ENCODE results near the gene FNIP1.
"Not testable (repeated sequence)": the region's sequence is repeated elsewhere in the genome, so short reads cannot be mapped to it uniquely, and the experiment has no call there.

The FNIP1 gene

DNA sequence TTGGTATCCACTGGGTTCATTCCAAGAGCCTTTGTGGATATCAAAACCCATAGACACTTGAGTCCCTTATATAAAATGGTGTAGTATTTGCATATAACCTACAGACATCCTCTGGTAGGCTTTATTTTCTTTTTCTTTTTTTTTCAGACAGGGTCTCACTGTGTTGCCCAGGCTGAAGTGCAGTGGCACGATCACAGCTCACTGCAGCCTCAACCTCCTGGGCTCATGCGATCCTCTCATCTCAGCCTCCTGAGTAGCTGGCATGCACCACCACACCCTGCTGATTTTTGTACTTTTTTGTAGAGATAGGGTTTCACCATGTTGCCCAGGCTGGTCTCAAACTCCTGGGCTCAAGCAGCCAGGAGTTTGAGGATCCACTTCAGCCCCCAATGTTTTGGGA lies 175.7 kb downstream of the FNIP1 start:
- not testable (repeated sequence) for H3K4me3 ChIP-seq (ENCODE audit: low read length); H3K27me3 ChIP-seq (ENCODE audit: control insufficient read depth, insufficient read depth, low read length); H3K4me1 ChIP-seq (ENCODE audit: control insufficient read depth, insufficient read depth, low read length); H3K27ac ChIP-seq (ENCODE audit: low read depth, low read length); H3K36me3 ChIP-seq (ENCODE audit: control insufficient read depth, insufficient read depth, low read length); H3K9ac ChIP-seq (ENCODE audit: low read length)

DNA sequence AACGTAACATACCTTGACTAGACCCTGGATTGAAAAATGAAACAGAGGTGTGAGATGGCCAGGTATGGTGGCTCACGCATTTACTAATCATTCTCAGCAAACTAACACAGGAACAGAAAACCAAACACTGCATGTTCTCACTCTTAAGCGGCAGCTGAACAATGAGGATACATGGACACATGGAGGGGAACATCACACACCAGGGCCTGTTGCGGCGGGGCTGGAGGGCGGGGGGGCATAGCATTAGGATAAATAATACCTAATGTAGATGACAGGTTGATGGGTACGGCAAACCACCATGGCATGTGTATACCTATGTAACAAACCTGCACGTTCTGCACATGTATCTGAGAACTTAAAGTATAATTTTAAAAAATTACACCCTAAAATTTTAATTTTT lies 177.7 kb downstream of the FNIP1 start:
- Histone ChIP-seq H3K27ac (ENCODE audit: low read depth, low read length) (no peak overlapping the region), H3K4me3 (ENCODE audit: low read length) (no peak overlapping the region), H3K36me3 (ENCODE audit: control insufficient read depth, insufficient read depth, low read length) (no peaks in the 10 kb centered on the region), H3K9ac (ENCODE audit: low read length) (no peak overlapping the region), H3K4me1 (ENCODE audit: control insufficient read depth, insufficient read depth, low read length) (no peaks in the 10 kb centered on the region), H3K27me3 (ENCODE audit: control insufficient read depth, insufficient read depth, low read length) (no peaks in the 10 kb centered on the region)

DNA sequence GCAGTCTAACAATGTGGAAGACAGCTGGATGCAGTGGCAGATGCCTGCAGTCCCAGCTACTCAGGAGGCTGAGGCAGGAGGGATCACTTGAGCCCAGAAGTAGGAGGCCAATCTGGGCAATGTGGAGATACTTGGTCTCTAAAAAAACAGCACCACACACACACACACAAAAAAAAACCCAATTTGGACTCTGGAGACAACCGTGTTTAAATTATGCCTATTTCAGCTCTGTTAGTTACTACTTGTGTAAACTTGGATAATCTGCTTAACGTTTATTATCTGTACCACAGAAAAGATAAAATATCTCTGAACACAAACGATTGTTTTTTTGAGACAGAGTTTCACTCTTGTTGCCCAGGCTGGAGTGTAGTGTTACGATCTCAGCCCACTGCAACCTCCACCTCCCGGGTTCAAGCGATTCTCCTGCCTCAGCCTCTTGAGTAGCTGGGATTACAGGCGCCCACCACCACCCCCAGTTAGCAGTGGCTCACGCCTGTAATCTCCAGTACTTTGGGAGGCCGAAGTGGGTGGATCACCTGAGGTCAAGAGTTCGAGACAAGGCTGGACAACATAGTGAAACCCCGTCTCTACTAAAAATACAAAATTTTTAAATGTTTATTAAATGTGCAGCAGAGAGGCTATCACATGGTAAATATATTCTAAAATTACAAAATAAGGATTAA lies 179.5 kb downstream of the FNIP1 start:
- Histone ChIP-seq H3K4me1 (ENCODE audit: control insufficient read depth, insufficient read depth, low read length) (no peaks in the 10 kb centered on the region), H3K9ac (ENCODE audit: low read length) (no peak overlapping the region), H3K36me3 (ENCODE audit: control insufficient read depth, insufficient read depth, low read length) (no peaks in the 10 kb centered on the region), H3K4me3 (ENCODE audit: low read length) (no peak overlapping the region), H3K27ac (ENCODE audit: low read depth, low read length) (no peak overlapping the region), H3K27me3 (ENCODE audit: control insufficient read depth, insufficient read depth, low read length) (no peaks in the 10 kb centered on the region)

DNA sequence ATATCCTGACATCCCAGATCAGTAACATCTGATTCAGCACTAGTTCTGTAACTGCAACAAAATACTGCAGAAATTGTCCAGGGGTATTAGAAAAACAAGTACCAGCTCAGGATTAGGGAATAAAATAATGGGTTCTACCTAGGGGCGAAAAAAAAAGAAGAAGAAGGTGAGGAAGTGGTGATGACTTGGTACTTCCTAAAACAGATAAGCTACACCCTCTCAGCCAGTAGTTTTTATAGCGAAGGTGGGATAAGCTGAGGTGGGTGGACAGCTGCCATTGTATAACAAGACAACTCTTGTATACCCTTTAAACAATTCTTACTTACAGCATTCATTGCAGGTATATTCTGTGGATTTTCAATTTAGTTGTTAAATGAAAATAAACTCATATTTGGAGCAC lies 180.9 kb downstream of the FNIP1 start:
- H3K36me3 ChIP-seq (ENCODE audit: control insufficient read depth, insufficient read depth, low read length): no peaks in the 10 kb centered on the region
- H3K4me1 ChIP-seq (ENCODE audit: control insufficient read depth, insufficient read depth, low read length): no peaks in the 10 kb centered on the region
- H3K9ac ChIP-seq (ENCODE audit: low read length): no peak overlapping the region
- H3K4me3 ChIP-seq (ENCODE audit: low read length): no peak overlapping the region
- H3K27me3 ChIP-seq (ENCODE audit: control insufficient read depth, insufficient read depth, low read length): no peaks in the 10 kb centered on the region
- H3K27ac ChIP-seq (ENCODE audit: low read depth, low read length): no peak overlapping the region

DNA sequence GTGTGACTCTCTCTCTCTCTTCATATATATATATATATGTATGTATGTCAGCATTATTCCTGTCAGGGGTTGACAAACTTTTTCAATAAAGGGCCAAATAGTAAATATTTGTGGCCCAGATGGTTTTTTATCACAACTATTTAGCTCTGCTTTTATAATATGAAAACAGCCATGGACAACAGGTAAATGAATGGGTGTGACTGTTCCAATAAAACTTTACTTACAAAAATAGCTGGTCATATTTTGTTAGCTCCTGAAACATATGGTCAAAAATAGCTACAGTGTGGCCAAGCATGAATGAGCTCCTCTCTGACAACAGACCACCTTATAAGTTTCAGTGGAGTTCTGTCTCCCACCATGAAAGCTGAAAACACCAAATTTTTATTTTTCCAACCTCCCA lies 183.4 kb downstream of the FNIP1 start:
- H3K27ac ChIP-seq (ENCODE audit: low read depth, low read length): no peak overlapping the region
- H3K27me3 ChIP-seq (ENCODE audit: control insufficient read depth, insufficient read depth, low read length): no peaks in the 10 kb centered on the region
- H3K36me3 ChIP-seq (ENCODE audit: control insufficient read depth, insufficient read depth, low read length): no peaks in the 10 kb centered on the region
- no peak overlapping the region for H3K9ac ChIP-seq (ENCODE audit: low read length)
- no peak overlapping the region for H3K4me3 ChIP-seq (ENCODE audit: low read length)
- H3K4me1 ChIP-seq (ENCODE audit: control insufficient read depth, insufficient read depth, low read length): peaks cover 7% of the 10 kb centered on the region

- Histone ChIP-seq H3K27me3 (ENCODE audit: control insufficient read depth, insufficient read depth, low read length) (no peaks in the 10 kb centered on the region), H3K4me3 (ENCODE audit: low read length) (no peak overlapping the region), H3K36me3 (ENCODE audit: control insufficient read depth, insufficient read depth, low read length) (no peaks in the 10 kb centered on the region), H3K27ac (ENCODE audit: low read depth, low read length) (no peak overlapping the region), H3K9ac (ENCODE audit: low read length) (no peak overlapping the region), H3K4me1 (ENCODE audit: control insufficient read depth, insufficient read depth, low read length) (peaks cover 7% of the 10 kb centered on the region)
Observed at GRCh38 chr5:131611064-131611381, 185.8 kb downstream of the FNIP1 start.

DNA sequence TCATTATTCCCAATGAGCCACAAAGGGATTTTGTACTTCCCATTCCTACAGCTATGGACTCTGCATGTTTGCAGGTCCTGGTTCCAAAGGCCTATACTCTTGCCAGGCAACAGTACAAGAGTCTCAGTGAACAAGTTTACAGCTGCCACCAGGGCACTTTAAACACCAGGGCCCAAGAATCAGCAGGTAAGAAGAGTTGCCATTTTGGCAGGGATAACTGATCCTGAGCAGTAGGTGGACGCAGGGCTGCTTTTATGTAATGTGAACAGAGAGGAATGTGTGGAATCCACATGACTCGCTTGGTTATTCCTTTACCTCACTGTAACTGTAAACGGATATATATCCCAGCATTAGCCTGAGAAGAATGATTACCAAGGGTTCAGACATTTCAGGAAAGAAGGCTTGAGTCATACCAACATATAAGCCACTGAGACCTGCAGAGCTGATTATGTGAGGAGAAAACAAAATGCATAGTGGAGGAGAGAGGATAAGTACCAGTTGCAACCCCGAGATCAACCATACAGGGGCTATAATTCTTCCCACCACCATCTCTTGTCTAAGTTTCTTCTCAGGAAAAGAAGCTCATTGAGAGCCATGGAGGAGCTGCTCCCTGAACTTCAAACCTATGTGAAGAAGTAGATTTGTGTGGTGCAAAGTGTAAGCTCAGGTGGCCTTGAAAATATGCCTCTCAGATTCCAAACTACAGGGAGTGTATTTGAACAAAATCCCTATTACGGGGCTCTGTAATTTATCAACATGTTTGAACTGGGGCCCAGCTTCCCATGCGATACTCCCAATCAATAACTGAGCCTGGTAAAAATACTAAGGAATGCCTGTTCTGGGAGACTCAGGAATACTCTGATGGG lies 186.4 kb downstream of the FNIP1 start:
- H3K9ac ChIP-seq (ENCODE audit: low read length): no peak overlapping the region
- no peaks in the 10 kb centered on the region for H3K27me3 ChIP-seq (ENCODE audit: control insufficient read depth, insufficient read depth, low read length)
- H3K27ac ChIP-seq (ENCODE audit: low read depth, low read length): no peak overlapping the region
- H3K4me1 ChIP-seq (ENCODE audit: control insufficient read depth, insufficient read depth, low read length): peaks cover 7% of the 10 kb centered on the region
- H3K4me3 ChIP-seq (ENCODE audit: low read length): no peak overlapping the region
- no peaks in the 10 kb centered on the region for H3K36me3 ChIP-seq (ENCODE audit: control insufficient read depth, insufficient read depth, low read length)

DNA sequence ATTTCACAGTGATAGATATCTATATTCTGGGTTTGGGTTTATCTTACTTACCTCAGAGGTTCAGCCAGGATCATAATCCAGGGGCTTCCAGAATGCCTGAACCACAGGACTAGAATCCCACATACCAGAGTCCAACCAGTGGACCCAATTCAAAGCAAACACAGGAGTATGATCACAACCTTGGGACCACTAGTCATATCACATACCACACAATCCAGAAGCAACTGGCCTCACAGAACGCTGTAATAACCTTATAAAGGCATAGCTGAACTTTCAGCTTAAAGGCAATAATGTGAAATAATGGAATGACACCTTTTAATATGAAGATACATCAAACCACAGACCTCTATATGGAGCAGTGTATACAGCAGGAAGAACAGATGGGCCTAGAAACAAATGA lies 187.0 kb downstream of the FNIP1 start:
- H3K36me3 ChIP-seq (ENCODE audit: control insufficient read depth, insufficient read depth, low read length): no peaks in the 10 kb centered on the region
- H3K27ac ChIP-seq (ENCODE audit: low read depth, low read length): no peak overlapping the region
- H3K9ac ChIP-seq (ENCODE audit: low read length): no peak overlapping the region
- H3K27me3 ChIP-seq (ENCODE audit: control insufficient read depth, insufficient read depth, low read length): no peaks in the 10 kb centered on the region
- no peak overlapping the region for H3K4me3 ChIP-seq (ENCODE audit: low read length)
- H3K4me1 ChIP-seq (ENCODE audit: control insufficient read depth, insufficient read depth, low read length): peaks cover 7% of the 10 kb centered on the region

GRCh38 chr5:131608597-131608996 lies 188.2 kb downstream of the FNIP1 start:
- no peak overlapping the region for H3K27ac ChIP-seq (ENCODE audit: low read depth, low read length)
- H3K9ac ChIP-seq (ENCODE audit: low read length): no peak overlapping the region
- no peaks in the 10 kb centered on the region for H3K27me3 ChIP-seq (ENCODE audit: control insufficient read depth, insufficient read depth, low read length)

GRCh38 chr5:131607903-131608540 lies 188.8 kb downstream of the FNIP1 start:
- peaks cover 7% of the 10 kb centered on the region for H3K4me1 ChIP-seq (ENCODE audit: control insufficient read depth, insufficient read depth, low read length)
- no peak overlapping the region for H3K4me3 ChIP-seq (ENCODE audit: low read length)
- H3K27ac ChIP-seq (ENCODE audit: low read depth, low read length): no peak overlapping the region
- H3K9ac ChIP-seq (ENCODE audit: low read length): no peak overlapping the region
- no peaks in the 10 kb centered on the region for H3K36me3 ChIP-seq (ENCODE audit: control insufficient read depth, insufficient read depth, low read length)
- H3K27me3 ChIP-seq (ENCODE audit: control insufficient read depth, insufficient read depth, low read length): no peaks in the 10 kb centered on the region

More at GRCh38 chr5:131608597-131608996, 188.2 kb downstream of the FNIP1 start:
- H3K4me1 ChIP-seq (ENCODE audit: control insufficient read depth, insufficient read depth, low read length): peaks cover 7% of the 10 kb centered on the region
- no peaks in the 10 kb centered on the region for H3K36me3 ChIP-seq (ENCODE audit: control insufficient read depth, insufficient read depth, low read length)
- no peak overlapping the region for H3K4me3 ChIP-seq (ENCODE audit: low read length)

GRCh38 chr5:131607418-131607817 lies 189.4 kb downstream of the FNIP1 start:
- Histone ChIP-seq H3K4me3 (ENCODE audit: low read length) (no peak overlapping the region), H3K27me3 (ENCODE audit: control insufficient read depth, insufficient read depth, low read length) (no peaks in the 10 kb centered on the region), H3K4me1 (ENCODE audit: control insufficient read depth, insufficient read depth, low read length) (peaks cover 7% of the 10 kb centered on the region), H3K9ac (ENCODE audit: low read length) (no peak overlapping the region), H3K36me3 (ENCODE audit: control insufficient read depth, insufficient read depth, low read length) (no peaks in the 10 kb centered on the region), H3K27ac (ENCODE audit: low read depth, low read length) (no peak overlapping the region)

DNA sequence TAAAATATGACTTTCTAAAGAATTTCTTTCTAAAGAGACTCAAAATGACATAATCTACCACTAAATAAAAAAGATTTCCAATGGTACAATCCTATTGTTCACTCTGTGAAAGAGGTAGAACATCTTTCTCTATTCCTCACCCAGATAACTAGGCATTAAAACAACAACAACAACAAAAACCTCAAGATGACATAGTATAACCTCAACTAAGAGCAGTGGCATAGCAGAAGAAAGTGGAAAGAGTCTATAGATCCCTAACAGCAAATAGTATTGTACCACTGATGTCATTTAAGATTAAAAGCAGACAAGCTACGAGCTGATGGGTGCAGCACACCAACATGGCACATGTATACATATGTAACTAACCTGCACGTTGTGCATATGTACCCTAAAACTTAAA lies 191.7 kb downstream of the FNIP1 start:
- Histone ChIP-seq H3K4me3 (ENCODE audit: low read length) (no peak overlapping the region), H3K36me3 (ENCODE audit: control insufficient read depth, insufficient read depth, low read length) (no peaks in the 10 kb centered on the region), H3K27me3 (ENCODE audit: control insufficient read depth, insufficient read depth, low read length) (no peaks in the 10 kb centered on the region), H3K27ac (ENCODE audit: low read depth, low read length) (no peak overlapping the region), H3K9ac (ENCODE audit: low read length) (no peak overlapping the region), H3K4me1 (ENCODE audit: control insufficient read depth, insufficient read depth, low read length) (peaks cover 2% of the 10 kb centered on the region)

All from rectal smooth muscle tissue (tissue), 1 donor.